ENCODE measurements around the gene WDR43.
"Not testable (repeated sequence)": the region's sequence is repeated elsewhere in the genome, so short reads cannot be mapped to it uniquely, and the experiment has no call there.

The WDR43 gene

DNA sequence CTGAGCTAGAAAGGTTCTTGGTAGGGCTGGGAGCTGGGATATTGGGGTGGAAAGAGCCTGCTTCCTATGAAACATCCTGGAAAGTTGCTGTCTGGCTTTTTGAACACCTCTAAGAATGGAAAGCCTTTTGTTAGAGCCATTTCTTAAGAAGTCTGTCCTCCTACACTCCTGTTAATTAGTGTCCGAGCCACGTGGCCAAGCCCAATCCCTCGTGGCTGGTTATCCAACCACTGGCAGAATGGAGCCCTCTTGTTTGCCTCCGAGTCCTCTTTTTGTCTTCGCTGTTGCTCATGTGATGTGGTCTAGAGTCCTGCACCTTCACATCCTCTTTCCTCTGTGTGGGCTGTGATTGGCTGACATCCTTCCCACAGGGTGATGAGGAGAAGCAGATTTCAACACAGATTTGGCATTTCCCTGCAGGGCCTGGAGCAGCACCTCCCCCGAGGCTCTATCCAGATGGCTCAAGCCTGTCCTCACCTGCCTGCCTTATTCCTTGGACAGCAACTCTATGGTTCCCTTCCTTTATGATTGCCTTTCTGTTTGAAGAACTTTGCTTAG lies 78.4 kb downstream of the WDR43 start:
- DNase-seq = no peak

DNA sequence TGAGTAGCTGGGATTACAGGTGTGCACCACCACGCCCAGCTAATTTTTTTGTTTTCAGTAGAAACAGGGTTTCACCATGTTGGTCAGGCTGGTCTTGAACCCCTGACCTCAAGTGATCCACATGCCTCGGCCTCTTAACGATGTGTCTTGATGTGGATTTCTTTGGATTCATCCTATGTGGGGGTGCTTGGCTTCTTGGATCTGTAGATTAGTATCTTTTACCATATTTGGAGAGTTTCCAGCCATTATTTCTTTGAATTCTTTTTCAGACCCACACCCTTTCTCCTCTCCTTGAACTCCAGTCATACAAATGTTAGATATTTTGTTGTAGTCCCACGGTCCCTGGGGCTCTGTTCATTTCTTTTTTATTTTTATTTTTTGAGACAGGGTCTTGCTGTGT lies 79.8 kb downstream of the WDR43 start:
- no peak for DNase-seq

DNA sequence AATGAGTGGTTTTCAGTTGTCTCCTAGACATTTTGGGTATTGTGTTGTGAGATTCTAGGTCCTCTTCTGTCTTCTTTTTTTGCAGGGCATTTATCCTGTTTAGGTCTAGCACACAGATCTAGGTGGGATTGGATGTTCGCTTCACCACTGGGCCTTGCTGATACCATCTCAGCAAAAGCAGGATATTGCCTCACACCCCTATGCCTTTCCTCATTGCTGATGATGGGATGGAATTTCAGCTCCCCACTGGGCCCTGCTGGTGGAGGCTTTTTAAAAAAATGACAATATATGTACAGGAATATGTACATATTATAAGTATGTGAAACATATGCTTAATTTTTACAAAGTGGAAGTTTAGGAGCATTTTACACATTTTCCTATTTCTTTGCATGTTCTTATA lies 81.2 kb downstream of the WDR43 start:
- DNase-seq = no peak

DNA sequence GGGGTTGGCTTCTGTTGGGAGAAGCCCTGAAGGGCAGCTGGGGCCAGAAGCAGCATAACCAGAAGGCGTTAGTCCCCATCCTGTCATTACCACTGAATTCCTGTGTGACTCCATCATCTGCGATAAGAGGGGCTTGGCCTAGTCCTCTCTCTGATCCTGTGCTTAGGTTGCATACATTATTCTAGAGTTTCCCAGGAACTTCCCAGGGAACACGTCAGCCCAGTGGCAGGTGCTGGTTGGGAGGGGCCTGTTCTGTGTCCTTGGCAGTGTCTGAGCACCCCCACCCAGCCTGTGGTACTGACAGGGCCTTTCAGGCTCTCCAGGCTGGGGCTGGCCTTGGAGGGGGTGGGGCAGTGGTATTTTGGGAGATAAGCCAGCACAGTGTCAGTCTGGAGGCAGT lies 82.1 kb downstream of the WDR43 start:
- peak; percentile 50 for DNase-seq

DNA sequence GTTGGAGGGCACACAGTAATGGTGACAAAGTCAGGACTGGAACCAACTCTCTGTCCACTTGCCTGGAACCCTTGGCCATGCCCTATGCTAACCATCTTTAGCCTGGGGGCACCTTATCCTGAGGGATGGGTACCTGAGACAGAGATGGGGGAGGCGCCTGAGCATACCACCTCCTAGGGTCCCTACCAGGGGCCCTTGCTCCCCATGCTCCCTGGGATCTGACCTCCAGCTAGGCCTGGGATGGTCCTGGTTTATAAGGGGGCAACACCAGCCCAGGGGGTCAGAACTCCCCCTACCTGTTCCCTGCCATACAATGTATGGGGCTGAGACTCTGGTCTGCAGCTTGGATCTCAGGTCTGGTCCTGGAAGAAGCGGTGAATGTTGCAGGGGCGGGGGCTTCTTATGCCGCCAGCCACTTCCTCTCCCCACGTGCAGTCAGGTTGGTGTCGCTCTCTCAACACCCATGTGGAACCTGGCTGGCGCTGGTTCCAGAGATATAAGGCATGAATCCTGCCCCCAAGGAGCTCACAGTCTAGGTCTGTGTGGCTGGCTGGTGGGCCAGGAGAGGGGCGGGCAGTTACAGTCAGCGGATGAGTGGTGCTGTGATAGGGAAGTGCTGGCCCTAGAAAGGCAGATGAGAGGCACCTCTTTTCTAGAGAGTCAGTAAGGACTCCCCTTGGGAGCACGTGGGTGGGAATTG lies 82.9 kb downstream of the WDR43 start:
- DNase-seq = no peak

DNA sequence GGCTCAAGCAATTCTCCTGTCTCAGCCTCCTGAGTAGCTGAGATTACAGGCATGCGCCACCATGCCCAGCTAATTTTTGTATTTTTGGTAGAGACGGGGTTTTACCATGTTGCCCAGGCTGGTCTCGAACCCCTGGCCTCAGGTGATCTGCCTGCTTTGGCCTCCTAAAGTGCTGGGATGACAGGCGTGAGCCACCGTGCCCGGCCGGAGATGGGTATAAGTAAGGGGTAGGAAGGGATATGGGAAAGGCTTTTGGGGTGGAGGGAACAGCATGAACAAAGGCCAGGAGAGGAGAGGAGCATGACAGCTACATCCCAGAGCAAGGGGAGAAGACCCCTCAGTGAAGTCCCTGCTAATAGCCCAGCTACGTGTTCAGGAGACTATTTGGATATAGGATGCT lies 83.5 kb downstream of the WDR43 start:
- DNase-seq = not testable (repeated sequence)

DNA sequence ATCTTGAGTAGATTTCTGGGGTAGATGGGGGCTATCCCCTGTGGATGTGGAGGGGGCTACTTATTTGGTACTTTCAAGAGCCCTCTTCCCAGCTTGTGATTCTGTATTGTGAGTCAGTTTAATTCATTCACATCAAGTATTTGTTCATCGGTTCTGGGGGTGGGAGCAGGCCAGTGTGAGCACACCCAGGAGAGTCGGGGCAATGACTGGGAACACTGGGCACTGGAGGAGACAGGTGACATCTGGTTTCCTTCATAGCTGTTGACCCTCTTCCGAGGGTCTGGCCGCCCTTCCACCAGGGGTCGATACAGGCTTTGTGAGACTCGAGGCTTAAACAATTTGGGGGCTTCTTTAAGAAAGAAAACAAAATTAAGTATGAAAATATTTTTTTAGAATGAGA lies 84.1 kb downstream of the WDR43 start:
- no peak for DNase-seq

DNA sequence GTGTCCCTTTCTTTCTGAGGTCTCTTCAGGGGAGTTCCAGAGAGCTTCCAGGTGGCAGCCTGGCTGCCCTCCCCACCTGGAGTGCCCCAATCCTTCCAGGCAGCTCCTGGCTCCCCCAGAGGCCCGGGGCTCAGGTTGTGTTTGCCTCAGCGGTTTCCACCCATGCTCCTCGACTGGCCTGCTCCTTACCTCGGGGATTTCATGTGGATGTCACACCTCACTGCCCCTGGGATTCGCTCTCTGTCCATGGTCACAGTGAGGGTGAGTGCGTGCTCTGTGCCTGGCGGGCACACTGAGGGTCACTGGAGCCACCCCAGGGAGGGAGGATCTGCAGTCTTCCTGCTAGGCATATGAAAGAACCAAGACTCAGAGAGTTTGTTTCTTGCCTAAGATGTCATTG lies 84.6 kb downstream of the WDR43 start:
- no peak for DNase-seq

DNA sequence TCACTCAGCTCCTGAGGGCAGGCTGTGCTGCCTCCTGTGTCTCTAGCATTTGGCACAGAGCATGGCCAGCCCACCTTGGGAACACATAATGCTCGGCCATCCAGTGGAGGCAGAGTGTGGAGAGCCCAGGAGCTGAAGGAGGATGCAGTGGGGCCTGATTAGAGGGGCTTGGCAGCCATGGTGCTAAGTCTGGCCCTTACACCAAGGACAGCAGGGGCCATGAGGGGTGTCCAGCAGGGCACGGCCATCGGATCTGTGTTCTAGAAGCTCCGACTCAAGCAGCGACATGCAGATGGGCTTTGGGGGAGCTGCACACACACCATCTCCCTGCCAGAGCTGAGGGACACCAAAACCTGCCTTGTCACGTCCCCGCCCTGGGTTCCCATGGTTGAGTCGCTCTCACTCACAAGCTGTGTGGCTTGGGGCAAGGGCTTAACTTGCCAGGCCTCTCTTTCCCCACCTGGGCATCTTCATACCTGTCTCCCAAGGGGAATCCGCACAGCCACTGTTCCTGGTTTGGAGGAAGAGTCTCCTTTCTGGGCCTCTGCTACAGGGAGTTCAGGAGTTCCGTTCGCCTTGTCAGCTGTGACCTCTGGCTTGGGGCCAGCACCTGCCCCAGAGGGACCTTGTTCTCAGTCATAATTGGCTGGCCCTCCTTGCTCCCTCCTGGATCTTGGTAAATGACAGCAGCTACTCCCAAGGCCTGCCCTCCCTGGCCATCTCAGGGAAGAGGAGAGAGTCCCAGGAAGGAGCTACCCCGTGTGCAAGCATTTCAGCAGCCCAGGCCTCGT lies 85.3 kb downstream of the WDR43 start:
- DNase-seq = no peak

DNA sequence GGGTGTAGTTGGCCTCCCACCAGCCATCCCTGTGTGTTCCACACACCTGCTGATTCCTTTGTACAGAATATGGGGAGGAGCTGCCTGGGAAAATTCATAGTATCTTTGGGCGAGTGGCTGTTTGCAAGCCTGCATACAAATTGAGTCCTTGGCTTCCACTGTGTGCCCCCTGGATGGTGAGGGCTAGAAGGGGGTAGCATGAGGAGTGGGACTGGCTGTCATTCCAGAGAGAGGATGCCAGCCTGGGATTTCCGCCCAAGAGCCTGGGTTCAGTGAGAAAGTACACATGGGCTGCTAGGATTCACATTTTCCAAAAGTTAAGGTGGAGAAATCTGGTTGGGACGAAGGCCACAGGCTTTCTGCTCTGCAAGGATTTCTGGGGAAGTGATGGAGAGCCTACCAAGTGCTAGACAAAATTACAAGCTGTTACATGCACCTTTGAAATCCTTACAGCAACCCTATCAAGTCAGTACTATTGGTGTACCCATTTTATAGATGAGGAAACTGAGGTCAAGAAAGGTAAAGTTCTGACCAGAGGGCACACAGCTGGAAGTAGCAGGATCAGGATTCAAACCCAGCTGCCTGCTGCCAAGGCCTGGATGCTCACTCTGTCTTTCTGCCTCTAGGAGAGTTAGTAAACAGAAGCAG lies 86.0 kb downstream of the WDR43 start:
- no peak for DNase-seq

DNA sequence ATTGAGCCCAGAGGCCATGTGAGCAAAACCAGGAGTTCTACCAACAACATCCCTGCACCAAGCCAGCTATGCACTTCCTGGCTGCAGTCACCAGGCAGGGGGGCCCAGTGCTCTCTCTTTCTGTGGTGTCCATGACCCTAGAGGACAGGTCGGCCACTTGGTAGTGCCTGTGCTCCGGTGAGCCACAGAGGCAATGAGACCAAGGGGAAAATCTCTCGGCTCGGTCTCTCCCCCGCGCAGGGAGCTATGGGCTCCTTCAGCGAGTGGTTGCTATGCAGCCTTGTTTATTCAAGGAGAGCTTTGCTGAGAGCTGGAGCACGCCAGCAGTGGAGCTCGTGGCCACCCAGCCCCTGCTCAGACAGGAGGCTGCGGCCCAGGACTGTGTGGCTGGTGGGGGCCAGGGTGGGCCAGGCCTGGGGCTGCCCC lies 86.6 kb downstream of the WDR43 start, which contains the start of gene TOGARAM2:
TOGARAM2 (plus strand) TSS at position 283 of the 426 bp plus-strand sequence. CDS start 13,537 bp downstream, outside the sequence.
- DNase-seq = no peak

DNA sequence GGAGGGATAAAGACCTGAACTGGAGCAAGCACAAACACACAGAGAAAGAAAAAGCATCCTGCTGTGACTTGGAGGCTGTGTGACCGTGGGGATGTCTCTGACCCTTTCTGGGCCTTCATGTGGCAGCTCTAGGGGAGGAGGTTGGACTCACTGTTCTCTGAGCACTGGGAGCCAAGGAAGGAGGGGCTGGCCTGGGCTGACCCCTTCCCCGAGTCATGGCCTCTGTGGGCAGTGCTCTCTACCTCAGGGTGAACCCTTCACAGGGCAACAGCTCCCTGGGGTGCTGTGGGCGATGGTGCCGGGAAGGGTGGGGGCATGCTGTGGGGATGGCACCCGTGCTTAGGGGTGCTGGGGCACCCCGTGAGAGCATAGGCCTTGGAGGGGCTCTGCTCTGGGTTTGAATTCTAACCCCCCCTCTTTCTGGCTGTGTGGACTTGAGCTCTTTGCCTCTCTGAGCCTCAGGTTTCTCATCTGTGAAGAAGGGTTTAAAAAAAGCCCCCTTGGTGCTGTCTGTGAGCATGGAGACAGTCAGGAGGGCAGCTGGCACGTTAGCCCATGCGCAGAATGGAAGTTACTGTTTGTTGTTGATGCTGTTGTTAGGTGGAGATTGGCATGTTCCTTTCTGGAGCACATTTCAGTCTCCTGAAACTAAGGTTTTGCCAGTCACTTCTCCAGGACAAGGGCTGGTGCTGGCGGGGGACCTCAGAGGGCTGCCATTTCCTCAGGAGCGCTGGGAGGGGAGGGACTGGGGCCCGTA lies 87.3 kb downstream of the WDR43 start:
- DNase-seq = no peak

DNA sequence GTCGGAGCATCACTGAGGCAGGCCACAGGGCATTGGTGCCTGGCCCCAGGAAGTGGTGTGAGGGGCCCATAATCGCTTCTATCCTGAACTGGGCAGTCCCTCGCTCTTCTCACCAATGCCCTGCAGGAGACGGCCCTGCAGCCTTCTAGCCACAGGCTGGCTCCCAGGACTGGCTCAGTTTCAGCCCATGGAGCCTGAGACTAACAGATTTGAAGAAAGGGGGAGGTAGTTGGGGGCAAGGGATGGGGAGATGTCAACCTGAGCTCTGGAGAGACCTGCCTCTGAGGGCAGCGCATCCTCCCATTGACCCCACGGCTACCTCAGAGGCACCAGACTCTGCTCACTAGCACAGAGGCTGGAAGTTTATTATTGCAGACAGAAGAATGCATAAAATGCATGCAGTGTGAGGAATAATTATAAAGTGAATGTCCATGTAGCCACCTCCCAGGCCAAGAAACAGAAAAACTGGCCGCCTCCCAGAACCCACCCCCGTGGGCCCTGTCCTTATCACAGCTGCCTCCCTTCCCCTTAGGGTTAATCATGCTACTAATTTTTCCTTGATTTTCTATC lies 88.0 kb downstream of the WDR43 start:
- no peak for DNase-seq

DNA sequence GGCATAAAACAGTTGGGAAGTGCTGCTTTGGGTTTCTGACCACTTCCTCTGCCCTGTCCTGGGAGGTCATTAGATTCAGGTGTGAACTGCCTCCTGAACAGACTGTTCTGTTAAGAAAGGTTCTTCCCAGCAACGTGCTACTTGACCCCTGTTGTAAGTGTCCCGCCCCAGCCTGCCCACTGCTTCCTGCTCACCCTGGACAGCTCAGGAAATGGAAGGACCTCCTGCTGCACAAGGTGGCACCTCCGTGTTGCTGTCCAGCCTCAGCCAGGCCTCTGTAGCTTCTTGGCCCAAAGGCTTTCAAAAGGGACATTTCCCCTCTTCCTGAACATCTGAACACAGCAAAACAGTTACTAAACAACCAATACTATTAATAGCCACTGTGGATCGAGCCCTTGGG lies 92.0 kb downstream of the WDR43 start:
- DNase-seq = no peak

DNA sequence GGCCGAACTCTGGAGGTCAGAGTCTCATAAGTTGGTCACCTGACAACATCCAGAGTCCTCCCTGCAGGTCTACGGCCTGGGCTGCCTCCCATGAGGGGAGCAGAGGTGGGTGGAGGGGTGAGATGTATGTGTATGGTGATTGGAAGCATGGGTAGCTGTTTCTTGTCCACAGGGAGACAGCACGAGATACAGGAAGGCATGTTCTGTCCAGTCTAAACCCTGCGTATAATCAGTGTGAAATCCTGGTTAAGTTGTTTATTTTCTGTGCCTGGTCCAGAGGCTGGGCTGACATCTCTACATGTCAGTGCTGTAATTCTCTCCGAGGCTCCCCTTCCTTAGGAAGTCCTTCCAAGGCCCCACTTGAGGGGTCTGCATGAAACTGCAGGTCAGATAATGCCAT lies 95.5 kb downstream of the WDR43 start:
- DNase-seq = no peak

DNA sequence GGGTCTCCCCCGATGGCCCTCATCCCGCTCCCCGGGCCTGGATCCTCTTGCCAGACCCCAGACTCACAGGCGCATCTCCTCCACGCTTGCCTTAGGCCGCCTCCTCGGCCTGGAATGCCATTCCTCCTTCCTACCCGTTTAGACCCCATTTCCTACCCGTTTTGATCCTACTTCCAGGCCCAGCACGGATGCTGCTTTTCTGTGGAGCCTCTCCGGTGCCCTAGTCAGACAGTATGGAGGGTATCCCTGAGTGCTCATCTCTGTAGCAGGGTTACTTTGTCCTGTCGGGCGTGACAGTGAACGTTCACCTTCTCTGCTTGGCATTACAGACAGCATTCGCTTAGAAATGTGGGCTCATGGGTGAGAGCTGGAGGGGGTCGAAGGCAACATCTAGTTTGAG lies 96.0 kb downstream of the WDR43 start:
- no peak for DNase-seq

DNA sequence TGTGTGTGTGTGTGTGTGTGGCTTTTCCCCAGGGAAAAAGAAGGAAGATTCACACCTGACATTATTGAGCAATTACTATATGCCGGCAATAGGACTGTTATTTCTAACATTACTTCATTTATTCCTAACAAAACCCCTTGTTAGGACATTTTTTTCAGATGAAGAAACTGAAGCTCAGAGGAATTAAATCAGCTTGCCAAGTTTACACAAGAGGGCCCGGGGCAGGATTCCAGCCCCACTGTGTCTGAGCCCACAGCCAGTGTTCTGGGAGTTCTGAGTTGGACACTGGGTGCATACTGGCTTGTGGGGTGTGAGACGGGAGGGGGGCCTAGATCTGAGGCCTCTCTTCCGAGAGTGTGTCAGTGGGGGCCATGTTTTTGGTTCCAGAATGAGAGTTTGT lies 96.6 kb downstream of the WDR43 start:
- no peak for DNase-seq

DNA sequence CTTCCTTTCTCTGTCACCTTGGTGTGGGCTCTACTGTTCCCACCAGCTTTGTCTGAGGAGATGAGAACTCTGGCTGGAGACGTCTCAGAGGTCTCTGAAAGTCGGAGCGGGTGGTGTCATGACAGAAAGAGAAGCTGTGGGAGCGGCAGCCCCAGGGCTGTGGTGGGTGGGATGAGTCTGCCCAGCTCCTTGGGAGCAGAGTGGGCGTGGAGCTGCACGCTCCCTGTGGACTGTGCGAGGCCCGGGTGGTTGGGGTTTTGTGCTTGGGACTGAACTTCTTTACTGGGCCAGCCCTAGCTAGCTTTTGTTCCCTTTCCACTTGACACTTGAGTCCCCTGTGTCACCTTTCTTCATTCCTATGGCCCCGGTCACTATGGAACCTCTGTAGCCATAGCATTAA lies 97.0 kb downstream of the WDR43 start:
- no peak for DNase-seq

DNA sequence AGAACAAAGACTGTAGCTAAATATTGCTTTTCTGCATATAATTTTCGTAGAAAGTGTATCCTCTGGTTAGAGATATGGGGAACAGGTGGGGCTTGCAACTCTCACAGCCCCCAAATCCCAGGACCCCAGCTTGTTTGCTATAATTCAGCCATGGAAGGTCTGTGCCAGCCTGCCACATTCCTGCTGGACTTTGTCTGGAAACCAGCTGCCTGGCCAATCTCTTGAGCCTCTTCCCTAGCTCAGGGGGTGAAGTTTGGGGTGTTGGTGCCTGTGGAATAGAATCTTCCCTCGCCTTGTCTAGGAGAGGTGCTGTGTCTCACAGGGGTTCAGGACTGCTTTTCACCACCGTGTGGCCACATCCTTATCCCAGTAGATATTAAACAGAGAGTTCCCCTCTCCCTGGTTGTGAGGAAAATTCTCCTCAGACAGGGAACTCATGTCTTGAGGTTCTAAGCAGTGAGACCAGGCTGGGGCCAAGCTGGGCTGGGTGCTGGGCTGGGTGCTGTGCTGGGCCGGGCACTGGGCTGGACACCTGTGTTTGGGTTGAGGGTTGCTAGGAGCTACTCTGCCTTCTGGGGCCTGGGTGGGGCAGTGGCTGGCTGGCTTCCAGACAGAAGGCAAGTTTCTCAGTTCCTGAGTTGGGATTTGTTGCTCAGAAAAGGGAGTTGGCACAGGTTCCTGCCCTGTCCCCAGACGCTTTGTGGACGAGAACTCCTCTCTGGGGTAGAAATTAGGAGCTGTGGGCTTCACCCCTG lies 98.9 kb downstream of the WDR43 start:
- no peak for DNase-seq

DNA sequence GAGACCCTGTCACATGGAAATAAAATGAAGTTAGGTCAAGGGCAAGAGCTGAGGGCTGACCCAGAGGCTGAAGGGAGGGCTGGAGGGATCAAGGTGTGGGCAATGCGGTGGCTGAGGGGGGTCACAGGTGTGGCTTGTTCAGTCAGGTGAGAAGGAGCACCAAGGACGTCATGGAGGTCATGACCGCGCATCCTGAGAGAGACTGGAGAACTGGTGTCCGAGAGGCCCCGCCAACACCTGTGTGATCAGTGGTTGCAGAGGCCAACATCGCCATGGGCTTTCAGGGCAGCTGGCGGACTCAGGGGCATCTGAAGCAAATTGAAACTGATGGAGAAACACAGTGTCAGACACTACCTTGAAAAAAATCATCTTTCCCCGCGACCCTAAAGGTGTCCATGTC lies 99.6 kb downstream of the WDR43 start:
- no peak for DNase-seq

DNA sequence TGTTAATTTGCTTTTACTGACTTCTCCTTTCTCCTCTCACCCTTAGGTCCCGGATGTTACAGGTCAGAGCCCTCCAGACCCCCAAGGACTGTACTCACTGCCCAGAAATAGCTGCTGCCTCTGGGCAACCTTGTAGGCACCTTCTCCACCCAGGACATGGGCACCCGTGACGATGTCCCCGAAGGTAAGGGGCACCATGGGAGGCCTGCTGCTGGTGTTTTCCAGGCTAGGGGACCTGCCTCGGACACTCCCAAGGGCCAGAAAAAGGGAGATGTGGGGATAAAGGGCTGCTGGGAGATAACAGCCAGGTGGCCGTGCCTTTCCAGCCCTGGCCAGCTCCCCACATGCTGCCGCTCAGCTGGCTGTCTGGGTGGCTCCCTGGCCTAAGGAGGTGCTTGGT lies 100.2 kb downstream of the WDR43 start:
- no peak for DNase-seq

All from fibroblast of skin of right biceps (primary cell).